ENCODE measurements around the gene UCP3. TPM values are rescaled to one million over a fixed set of nuclear protein-coding genes. Genes with fewer than 3 reads are reported as not detected.

The UCP3 gene, protein sequence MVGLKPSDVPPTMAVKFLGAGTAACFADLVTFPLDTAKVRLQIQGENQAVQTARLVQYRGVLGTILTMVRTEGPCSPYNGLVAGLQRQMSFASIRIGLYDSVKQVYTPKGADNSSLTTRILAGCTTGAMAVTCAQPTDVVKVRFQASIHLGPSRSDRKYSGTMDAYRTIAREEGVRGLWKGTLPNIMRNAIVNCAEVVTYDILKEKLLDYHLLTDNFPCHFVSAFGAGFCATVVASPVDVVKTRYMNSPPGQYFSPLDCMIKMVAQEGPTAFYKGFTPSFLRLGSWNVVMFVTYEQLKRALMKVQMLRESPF
- total RNA-seq: 1 to 10 TPM in 1 of 4 donors, under 1 TPM in 2, not detected in 1; 0.53 to 1.5 (median 0.92) TPM

DNA sequence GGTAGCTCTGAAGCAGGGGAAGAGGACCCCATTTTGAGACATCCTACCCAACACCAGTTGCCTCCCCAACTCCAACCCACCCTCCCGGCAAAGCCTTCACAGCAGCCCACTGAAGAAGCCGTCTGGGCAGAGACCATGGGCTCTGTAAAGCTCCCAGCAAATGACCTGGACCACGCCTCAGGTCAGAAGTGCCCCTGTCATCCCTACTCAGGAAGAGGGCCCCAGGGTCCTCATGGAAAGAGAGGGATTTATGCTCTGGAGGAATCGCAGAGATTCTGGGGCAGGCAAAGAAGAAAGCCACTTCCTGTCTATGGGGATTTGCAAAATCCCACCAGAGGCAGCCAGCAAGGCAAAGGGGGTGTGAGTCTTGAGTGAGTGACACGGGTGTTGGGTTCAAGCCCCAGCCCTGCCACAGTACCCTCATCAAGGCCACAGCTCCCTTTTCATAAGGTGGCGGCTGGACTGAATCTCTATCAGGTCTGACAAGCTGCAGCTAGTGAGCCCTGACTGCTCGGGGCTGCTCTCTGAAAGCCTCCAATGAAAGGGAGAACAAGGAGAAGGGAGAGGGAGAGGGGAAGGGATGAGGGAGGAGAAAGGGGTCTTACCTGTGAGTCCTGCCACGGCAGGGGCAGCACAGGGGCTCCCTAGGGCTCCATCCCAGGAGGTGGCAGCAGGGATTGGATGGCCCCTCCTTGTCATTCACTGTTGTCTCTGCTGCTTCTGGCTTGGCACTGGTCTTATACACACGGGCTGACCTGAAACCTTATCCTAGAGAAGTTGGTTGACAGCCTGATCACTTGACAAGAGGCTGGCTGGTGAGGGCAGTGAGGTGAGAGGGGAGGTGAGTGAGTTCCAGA, at the start of gene UCP3:
Gene UCP3, minus strand, starts transcription at position 713 of the 857 bp plus-strand sequence. CDS start 2,043 bp downstream, outside the sequence.
- peaks cover 0 to 24% (median 0%) of the 10 kb centered on the region in 3 donors for H3K36me3 ChIP-seq
- DNase-seq: no peak
- no peaks in the 10 kb centered on the region for H3K27me3 ChIP-seq
- H3K27ac ChIP-seq: no peak within 1 kb of the TSS
- WGBS, 2 donors: 54 to 58% methylated on average over 6 to 7 of the region's 9 CpGs
- no peaks in the 10 kb centered on the region for H3K9me3 ChIP-seq
- H3K4me3 ChIP-seq: no peak within 1 kb of the TSS
- intact Hi-C loops (cut with DNase I): no loop called here
- peaks cover 0 to 22% (median 0%) of the 10 kb centered on the region in 3 donors for H3K4me1 ChIP-seq
- TF ChIP-seq, protein P1, sequence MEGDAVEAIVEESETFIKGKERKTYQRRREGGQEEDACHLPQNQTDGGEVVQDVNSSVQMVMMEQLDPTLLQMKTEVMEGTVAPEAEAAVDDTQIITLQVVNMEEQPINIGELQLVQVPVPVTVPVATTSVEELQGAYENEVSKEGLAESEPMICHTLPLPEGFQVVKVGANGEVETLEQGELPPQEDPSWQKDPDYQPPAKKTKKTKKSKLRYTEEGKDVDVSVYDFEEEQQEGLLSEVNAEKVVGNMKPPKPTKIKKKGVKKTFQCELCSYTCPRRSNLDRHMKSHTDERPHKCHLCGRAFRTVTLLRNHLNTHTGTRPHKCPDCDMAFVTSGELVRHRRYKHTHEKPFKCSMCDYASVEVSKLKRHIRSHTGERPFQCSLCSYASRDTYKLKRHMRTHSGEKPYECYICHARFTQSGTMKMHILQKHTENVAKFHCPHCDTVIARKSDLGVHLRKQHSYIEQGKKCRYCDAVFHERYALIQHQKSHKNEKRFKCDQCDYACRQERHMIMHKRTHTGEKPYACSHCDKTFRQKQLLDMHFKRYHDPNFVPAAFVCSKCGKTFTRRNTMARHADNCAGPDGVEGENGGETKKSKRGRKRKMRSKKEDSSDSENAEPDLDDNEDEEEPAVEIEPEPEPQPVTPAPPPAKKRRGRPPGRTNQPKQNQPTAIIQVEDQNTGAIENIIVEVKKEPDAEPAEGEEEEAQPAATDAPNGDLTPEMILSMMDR (IDR thresholded peaks at IDR 0.05): no peak
- no peak for TF ChIP-seq POLR2A (IDR thresholded peaks at IDR 0.05)

DNA sequence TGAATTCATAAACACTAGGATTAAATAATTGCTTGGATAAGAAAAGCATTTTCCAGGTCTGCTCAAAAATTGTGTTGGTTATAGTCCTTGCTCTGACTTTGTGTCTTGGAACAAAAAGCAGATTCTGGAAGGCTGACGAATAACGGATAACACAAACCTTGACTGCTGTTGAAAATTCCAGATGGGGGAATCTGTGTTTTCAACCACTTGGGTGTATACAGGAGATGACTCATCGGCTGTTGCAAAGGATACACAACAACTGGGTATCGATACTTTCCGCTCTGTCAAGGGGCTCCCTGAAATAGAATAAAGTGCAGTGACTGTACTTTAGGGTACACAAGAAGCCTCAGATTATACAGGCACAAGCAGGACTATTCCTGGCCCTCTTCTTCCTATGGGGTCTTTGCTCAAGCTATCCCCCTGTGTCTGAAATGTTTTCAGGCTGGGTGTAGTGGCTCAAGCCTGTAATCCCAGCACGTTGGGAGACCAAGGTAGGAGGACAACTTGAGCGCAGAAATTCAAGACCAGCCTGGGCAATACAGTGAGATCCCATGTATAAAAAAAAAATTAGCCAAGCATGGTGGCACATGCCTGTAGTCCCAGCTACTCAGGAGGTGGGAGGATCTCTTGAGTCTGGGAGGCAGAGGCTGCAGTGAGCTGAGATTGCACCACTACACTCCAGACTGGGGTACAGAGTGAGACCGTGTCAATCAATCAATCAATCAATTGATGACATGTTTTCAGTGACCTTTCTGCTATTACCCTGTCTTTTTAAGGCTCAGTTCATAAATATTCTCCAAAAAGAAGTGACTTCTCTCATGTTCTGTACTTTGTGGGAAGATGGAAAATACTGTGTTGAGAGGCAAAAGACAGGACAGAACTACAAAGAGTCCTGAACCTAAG, 48.6 kb upstream of the UCP3 start:
- H3K4me3 ChIP-seq: no peak overlapping the region
- 82 to 84% methylated on average over 8 of the region's 8 CpGs for WGBS, 2 donors
- no peak for DNase-seq
- no peak overlapping the region for H3K27ac ChIP-seq
- H3K36me3 ChIP-seq: peaks cover 0 to 58% (median 0%) of the 10 kb centered on the region in 3 donors
- intact Hi-C loops (cut with DNase I): no loop called here
- no peaks in the 10 kb centered on the region for H3K4me1 ChIP-seq
- TF ChIP-seq POLR2A (IDR thresholded peaks at IDR 0.05): no peak
- no peaks in the 10 kb centered on the region for H3K9me3 ChIP-seq
- no peaks in the 10 kb centered on the region for H3K27me3 ChIP-seq

DNA sequence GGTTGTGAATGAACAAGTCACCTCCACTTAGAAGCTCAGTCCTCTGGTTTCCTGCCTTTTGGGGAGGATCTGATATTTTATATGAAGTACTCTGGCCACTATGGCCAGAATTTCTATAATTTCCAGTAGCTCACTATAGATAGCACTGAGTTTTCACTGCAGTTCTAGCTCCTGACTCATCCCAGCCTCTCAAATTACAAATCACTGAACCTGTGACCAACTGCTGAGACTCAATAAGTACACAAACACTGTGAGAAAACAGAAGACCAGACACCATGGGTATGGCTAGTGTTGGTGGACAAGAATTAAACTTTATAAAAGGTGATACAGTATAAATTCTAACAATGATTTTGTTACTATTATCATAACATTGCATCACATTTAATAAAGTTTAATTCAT, 47.1 kb upstream of the UCP3 start:
- no peaks in the 10 kb centered on the region for H3K4me1 ChIP-seq
- H3K4me3 ChIP-seq: no peak overlapping the region
- intact Hi-C loops (cut with DNase I): no loop called here
- no peaks in the 10 kb centered on the region for H3K9me3 ChIP-seq
- H3K27ac ChIP-seq: no peak overlapping the region
- TF ChIP-seq, protein P1 (IDR thresholded peaks at IDR 0.05): no peak
- TF ChIP-seq POLR2A (IDR thresholded peaks at IDR 0.05): no peak
- H3K36me3 ChIP-seq: peaks cover 0 to 66% (median 0%) of the 10 kb centered on the region in 3 donors
- no peak for DNase-seq
- H3K27me3 ChIP-seq: no peaks in the 10 kb centered on the region

DNA sequence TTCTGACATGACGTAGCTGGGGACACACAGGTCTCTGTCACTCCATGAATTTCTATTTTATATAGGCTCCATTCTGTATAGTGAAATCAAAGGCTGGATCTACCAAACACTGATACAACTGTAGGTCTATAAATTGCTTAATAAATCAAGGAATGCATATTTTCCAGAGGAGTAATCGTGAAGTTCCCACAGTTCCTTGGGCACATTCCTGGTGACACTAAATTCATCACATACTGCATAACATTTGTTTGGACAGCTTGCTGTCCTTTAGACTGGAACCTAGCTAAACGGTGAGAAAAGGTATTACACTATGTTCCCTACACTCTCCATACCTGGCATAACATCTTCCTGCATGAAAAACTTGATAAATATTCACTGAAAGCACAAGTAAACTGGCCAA, 41.6 kb upstream of the UCP3 start:
- no peaks in the 10 kb centered on the region for H3K9me3 ChIP-seq
- H3K36me3 ChIP-seq: peaks cover 0 to 77% (median 0%) of the 10 kb centered on the region in 3 donors
- H3K4me3 ChIP-seq: no peak overlapping the region
- intact Hi-C loops (cut with DNase I): no loop called here
- WGBS, 2 donors: 88 to 94% methylated on average over 3 of the region's 3 CpGs
- no peaks in the 10 kb centered on the region for H3K4me1 ChIP-seq
- DNase-seq: no peak
- no peak for TF ChIP-seq POLR2A (IDR thresholded peaks at IDR 0.05)
- TF ChIP-seq, protein P1 (IDR thresholded peaks at IDR 0.05): no peak
- H3K27ac ChIP-seq: no peak overlapping the region
- no peaks in the 10 kb centered on the region for H3K27me3 ChIP-seq

DNA sequence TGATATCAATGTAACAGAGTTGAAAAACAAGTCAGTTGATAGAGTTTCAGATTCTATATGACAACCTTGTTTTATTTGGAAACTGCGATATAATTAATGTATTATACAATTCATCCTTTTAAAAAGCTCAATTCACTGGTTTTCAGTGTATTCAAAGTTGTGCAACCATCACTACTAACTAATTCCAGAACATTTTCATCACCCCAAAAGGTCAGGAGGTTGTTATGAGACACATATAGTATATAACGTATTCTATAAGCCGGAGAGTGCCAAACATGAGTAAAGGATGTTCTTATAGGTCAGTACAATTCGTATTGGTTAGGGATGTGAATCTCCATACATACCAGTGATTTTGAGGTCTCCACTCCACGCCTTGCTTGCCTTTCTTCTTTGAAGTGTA, 40.1 kb upstream of the UCP3 start:
- Histone ChIP-seq H3K4me1 (no peaks in the 10 kb centered on the region), H3K27me3 (no peaks in the 10 kb centered on the region), H3K27ac (no peak overlapping the region), H3K9me3 (no peaks in the 10 kb centered on the region), H3K4me3 (no peak overlapping the region), H3K36me3 (peaks cover 0 to 73% (median 0%) of the 10 kb centered on the region in 3 donors)
- 85 to 94% methylated on average over 5 of the region's 5 CpGs for WGBS, 2 donors
- TF ChIP-seq POLR2A (IDR thresholded peaks at IDR 0.05): no peak
- TF ChIP-seq, protein P1 (IDR thresholded peaks at IDR 0.05): no peak
- no peak for DNase-seq
- intact Hi-C loops (cut with DNase I): no loop called here
